ENCODE results near the gene PARD3B. TPM values are rescaled to one million over a fixed set of nuclear protein-coding genes. Genes with fewer than 3 reads are reported as not detected.

PARD3B gene
- total RNA-seq, 1 donor from 2014 or later = 23.8 TPM

GRCh38 chr2:205161156-205161839, 616.0 kb downstream of the PARD3B start:
- no peaks in the 10 kb centered on the region for H3K9me3 ChIP-seq
- DNase-seq (no peak), ATAC-seq (no peak)
- no peaks in the 10 kb centered on the region for H3K36me3 ChIP-seq
- H3K4me1 ChIP-seq = no peaks in the 10 kb centered on the region
- TF ChIP-seq, protein P1, sequence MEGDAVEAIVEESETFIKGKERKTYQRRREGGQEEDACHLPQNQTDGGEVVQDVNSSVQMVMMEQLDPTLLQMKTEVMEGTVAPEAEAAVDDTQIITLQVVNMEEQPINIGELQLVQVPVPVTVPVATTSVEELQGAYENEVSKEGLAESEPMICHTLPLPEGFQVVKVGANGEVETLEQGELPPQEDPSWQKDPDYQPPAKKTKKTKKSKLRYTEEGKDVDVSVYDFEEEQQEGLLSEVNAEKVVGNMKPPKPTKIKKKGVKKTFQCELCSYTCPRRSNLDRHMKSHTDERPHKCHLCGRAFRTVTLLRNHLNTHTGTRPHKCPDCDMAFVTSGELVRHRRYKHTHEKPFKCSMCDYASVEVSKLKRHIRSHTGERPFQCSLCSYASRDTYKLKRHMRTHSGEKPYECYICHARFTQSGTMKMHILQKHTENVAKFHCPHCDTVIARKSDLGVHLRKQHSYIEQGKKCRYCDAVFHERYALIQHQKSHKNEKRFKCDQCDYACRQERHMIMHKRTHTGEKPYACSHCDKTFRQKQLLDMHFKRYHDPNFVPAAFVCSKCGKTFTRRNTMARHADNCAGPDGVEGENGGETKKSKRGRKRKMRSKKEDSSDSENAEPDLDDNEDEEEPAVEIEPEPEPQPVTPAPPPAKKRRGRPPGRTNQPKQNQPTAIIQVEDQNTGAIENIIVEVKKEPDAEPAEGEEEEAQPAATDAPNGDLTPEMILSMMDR (IDR thresholded peaks at IDR 0.05) = no peak
- H3K27me3 ChIP-seq (ENCODE audit: low read depth) = no peaks in the 10 kb centered on the region
- no peak overlapping the region for H3K4me3 ChIP-seq
- intact Hi-C loops (cut with DNase I) = no loop called here
- no peak overlapping the region for H3K27ac ChIP-seq

DNA sequence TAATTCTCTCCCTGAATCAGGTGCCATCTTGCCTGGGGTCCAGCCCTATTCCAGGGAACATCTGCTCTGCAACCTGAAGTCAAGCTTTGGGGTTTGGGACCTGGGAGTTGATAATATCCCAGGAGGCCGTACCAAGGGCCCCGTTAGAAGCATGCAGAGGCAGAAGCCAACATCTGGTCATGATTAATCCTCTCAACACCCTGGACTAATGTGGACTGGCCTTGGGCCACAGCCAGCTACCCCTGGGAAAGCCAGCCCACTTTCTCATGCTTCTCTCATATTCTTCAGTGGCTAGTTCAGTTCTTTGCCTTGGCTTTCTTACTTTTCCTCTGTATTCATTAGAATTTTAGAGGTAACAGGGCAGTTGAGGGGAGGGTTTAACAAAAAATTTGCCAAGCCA, 621.5 kb downstream of the PARD3B start:
- TF ChIP-seq, protein P1 (IDR thresholded peaks at IDR 0.05) = no peak
- H3K9me3 ChIP-seq = no peaks in the 10 kb centered on the region
- ATAC-seq (no peak), DNase-seq (no peak)
- intact Hi-C loops (cut with DNase I) = no loop called here
- no peaks in the 10 kb centered on the region for H3K27me3 ChIP-seq (ENCODE audit: low read depth)
- H3K4me3 ChIP-seq = no peak overlapping the region
- H3K36me3 ChIP-seq = no peaks in the 10 kb centered on the region
- H3K4me1 ChIP-seq = no peaks in the 10 kb centered on the region
- H3K27ac ChIP-seq = no peak overlapping the region

DNA sequence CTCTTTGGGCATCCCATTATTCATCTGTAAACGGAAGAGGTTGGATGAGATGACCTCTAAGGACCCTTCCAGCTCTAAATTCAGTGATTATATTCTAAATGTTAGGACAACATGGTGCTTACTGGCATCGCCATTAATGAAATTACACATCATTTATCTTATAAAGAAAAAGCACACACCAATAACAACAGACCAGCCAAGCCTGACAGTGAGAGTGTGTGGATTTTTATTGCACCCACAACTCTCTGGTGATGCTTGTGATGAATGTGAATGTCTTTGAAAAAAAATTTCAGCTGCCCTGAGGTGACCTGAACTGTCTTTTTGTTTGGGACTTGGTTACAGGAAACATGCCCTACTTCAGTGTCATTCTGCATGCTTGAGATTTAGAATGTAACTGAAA, 623.7 kb downstream of the PARD3B start:
- ATAC-seq (no peak), DNase-seq (no peak)
- TF ChIP-seq, protein P1 (IDR thresholded peaks at IDR 0.05) = no peak
- H3K4me3 ChIP-seq = no peak overlapping the region
- H3K9me3 ChIP-seq = no peaks in the 10 kb centered on the region
- H3K27ac ChIP-seq = no peak overlapping the region
- intact Hi-C loops (cut with DNase I) = no loop called here
- no peaks in the 10 kb centered on the region for H3K27me3 ChIP-seq (ENCODE audit: low read depth)
- H3K4me1 ChIP-seq = no peaks in the 10 kb centered on the region
- no peaks in the 10 kb centered on the region for H3K36me3 ChIP-seq

DNA sequence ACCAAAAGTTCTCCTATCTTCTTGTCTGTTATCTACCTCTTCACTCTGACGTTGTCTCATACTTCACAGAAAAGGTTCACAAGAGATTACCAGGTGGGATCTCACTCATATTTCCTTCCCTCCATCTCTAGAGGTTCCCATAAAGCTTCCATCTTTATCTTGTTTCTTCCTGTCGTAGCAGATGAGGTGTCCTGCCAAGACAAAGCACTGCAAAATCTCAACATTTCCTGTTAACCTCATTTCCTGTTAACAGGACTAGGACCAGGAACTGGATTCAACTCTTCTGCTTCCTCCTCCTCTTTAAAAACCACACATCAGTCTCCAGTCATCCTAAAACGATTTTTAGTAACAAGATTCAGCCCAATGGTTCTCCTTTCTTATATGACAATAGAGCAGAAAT, 624.2 kb downstream of the PARD3B start:
- H3K27me3 ChIP-seq (ENCODE audit: low read depth) = no peaks in the 10 kb centered on the region
- no peak overlapping the region for H3K4me3 ChIP-seq
- no peak overlapping the region for H3K27ac ChIP-seq
- no peaks in the 10 kb centered on the region for H3K9me3 ChIP-seq
- ATAC-seq = no peak
- DNase-seq = no peak
- H3K4me1 ChIP-seq = no peaks in the 10 kb centered on the region
- H3K36me3 ChIP-seq = no peaks in the 10 kb centered on the region
- intact Hi-C loops (cut with DNase I) = no loop called here
- TF ChIP-seq, protein P1 (IDR thresholded peaks at IDR 0.05) = no peak

GRCh38 chr2:205170399-205170798, 625.1 kb downstream of the PARD3B start:
- Histone ChIP-seq H3K4me1 (no peaks in the 10 kb centered on the region), H3K27me3 (ENCODE audit: low read depth) (no peaks in the 10 kb centered on the region), H3K9me3 (no peaks in the 10 kb centered on the region), H3K36me3 (no peaks in the 10 kb centered on the region), H3K27ac (no peak overlapping the region), H3K4me3 (no peak overlapping the region)
- no peak for DNase-seq
- TF ChIP-seq, protein P1 (IDR thresholded peaks at IDR 0.05) = no peak
- intact Hi-C loops (cut with DNase I) = no loop called here
- no peak for ATAC-seq

Measured in lower lobe of right lung (tissue), 2 donors.